Myocyte (in vitro differentiated cells): ENCODE data around the gene SYT7. TPM values are rescaled to one million over a fixed set of nuclear protein-coding genes. Genes with fewer than 3 reads are reported as not detected.

Source experiments
- DNase-seq: peaks from one replicate; pipeline ENCODE4 v3.0.0-alpha.2; 2012; ENCODE audit warnings: low read depth
- total RNA-seq: library from RNA; depleted of rRNA; stranded (reverse); fragments of >200 nt; gene quantifications from 2 replicates; pipeline ENCODE4 v1.2.3, GENCODE V29; 2014

SYT7 gene
- total RNA-seq, 1 donor from 2014 or later, result 6.0 TPM

DNA sequence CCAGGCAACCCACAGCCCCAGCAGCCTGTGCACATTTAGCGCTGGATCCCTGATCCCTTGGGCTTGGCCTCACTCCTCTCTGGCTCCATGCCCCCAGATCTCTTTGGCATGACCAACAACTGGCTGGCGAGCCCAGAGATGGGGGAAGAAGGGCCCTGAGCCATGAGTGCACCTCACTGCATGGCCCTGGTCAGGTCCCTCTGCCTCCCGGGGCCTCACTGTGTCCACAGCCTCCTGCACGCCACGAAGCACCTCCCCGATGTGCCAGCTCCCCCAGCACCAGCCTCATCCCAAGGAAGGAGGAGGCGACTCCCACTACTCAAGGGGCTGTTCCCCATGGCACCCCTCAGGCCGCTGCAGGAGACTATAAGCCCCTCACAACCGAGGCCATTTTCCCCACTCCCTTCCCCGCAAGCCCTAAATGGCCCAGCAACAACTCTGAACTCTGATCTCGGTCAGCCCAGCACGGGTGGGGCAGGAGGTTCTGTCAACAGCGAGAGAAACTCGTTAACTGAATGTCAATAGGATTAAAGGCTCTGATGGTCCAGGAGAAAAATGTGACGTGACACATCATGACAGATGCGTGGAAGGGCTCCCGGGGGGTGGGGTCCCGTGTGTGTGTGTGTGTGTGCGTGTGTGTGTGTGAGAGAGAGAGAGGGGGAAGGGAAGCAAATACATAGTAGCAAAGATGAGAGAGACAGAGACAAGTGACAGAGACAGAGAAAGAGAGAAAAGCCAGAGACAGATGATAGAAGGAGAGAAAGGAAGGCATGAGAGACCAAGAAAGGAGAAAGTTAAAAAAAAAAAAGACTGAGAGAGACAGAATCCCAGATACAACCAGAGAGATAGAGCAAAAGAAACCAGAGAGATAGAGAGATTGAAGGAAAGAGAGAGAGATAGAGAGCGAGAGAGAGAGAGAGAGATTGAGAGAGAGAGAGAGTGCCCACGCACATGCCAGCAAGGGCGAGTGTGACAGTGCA lies 28.4 kb upstream of the SYT7 start:
- DNase-seq, result peak; percentile 33

GRCh38 chr11:61607920-61608599 lies 27.2 kb upstream of the SYT7 start:
- DNase-seq, result no peak

DNA sequence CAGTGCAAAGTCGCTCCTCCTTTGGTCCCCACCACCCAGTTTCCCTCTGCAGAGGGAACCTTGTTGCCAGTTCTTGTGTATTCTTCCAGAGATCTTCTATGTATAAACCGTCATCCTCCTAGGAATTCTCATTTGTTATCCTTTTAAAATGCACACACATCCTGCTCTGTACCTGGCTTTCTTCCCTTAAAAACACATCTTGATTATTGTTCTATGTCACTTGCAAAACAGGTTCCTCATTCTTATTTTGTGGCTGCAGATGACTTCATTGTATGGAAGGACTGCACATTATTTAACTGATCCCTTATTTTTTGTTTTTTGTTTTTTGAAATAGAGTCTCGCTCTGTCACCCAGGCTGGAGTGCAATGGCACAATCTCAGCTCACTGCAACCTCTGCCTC lies 26.6 kb upstream of the SYT7 start:
- no peak for DNase-seq

GRCh38 chr11:61603667-61604066 lies 22.8 kb upstream of the SYT7 start:
- DNase-seq, result no peak

GRCh38 chr11:61602775-61603569 lies 22.1 kb upstream of the SYT7 start:
- DNase-seq, result peak; percentile 92

GRCh38 chr11:61601512-61601911 lies 20.6 kb upstream of the SYT7 start:
- no peak for DNase-seq

- no peak for DNase-seq
Measured at GRCh38 chr11:61599968-61600710, 19.3 kb upstream of the SYT7 start.

- peak; percentile 70 for DNase-seq
Measured at GRCh38 chr11:61598886-61599868, 18.3 kb upstream of the SYT7 start.

DNA sequence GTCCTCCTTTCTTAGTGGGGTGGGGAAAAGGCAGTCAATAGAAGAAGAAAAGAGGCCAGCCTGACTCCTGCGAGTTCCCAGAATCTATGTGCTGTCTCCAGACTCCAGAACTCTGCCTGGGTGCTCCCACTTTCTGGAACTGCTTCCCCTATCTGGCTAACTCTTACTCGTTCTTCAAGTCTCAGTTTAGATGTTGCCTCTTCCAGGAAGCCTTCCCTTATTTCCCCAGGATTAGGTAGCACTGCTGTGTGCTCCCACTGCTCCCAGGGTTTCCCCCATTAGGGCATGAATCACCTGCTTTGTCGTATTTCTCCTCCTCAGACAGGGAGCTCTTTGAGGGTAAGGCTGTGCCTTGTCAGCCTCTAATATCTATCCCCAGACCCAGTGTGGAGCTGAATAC lies 17.5 kb upstream of the SYT7 start:
- DNase-seq, result no peak

GRCh38 chr11:61596990-61597389 lies 16.1 kb upstream of the SYT7 start:
- DNase-seq, result no peak

GRCh38 chr11:61596542-61596941 lies 15.7 kb upstream of the SYT7 start:
- no peak for DNase-seq

DNA sequence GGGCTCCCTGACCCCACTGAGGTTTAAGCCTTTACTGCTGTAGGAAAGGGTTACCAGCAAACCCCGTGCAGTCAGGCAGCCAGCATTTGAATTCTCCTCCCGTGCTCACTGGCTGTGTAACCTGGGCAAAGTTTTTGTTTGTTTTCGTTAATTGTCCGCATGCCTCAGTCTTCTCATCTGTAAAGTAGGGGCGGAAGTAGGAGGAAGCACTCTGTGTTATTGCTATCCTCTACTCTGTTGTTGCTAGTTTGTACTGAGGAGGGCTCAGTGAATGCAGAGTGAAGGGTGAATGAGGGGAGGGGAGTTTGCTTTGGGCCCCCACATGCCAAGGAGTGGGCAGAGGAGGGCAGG lies 14.0 kb upstream of the SYT7 start:
- no peak for DNase-seq

DNA sequence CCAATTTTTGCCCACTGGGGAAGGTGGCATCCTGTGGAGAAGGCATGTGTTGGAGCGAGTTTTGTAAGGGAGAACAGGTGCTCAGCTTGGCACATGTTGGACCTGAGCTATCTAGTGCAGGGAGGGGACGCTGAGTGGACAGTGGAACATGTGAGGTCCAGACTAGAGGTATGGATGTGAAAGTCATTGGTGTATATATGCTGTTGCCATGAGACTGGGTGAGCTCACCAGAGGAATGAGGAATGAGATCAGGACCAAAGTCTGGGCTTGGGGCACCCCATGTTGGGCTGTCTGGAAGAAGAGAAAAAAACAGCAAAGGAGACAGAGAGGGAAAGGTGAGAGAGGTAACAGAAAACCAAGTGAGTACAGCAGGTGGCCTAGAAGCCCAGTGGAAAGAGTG lies 12.3 kb upstream of the SYT7 start:
- no peak for DNase-seq

GRCh38 chr11:61592176-61592575 lies 11.3 kb upstream of the SYT7 start:
- no peak for DNase-seq

DNA sequence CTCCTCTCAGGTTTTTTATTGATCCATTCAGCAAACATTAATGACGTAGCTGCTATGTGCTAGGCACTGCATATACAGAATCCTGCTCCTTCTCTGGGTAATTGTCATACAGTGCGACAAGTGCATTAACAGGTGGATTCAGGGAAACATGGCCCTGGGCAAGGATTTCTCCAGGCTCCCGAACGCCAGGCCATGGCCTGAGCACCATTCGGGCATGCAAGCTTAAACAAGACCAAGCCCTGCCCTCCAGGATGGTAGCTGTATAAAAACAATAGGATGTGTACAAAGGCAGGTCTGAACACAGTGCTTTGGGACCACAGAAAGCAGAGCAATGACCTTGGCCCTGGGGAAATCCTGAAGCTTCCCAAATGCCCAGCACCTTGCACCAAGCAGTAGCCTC lies 9.1 kb upstream of the SYT7 start:
- DNase-seq, result no peak

GRCh38 chr11:61588728-61589191 lies 7.9 kb upstream of the SYT7 start:
- DNase-seq, result peak; percentile 54

- DNase-seq, result peak; percentile 35
Measured at GRCh38 chr11:61587951-61588727, 7.3 kb upstream of the SYT7 start.

- peak; percentile 65 for DNase-seq
Measured at GRCh38 chr11:61587541-61587941, 6.7 kb upstream of the SYT7 start.
